DMS79 (cell line): Measurements from ENCODE around the gene TRIM8.

ENCODE experiments used
- DNase-seq: peaks from one replicate; lab custom pipeline; 2025; lab: John Stamatoyannopoulos, UW

TRIM8 gene

GRCh38 chr10:102633287-102633686 lies 11.0 kb upstream of the TRIM8 start:
- no peak for DNase-seq

GRCh38 chr10:102633848-102634247 lies 10.4 kb upstream of the TRIM8 start:
- no peak for DNase-seq

DNA sequence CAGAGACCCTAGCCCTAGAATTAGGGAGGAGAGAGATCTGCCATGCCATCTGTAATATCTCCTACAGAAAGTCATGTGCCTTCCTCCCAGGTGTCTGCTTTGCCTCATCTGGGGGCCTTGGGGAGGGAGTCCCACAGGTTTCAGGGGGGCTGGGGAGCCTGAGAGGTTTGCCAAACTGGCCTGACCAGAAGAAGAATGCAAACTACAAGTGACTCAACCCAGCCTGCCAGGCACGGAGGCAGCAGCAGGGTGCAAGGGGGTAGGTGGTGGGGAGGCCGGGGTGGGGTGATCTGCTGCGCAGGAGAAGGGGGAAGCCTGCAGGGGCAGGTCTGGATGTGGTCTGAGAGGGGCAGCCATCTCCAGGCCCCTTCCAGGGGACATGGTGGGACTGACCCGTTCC lies 9.6 kb upstream of the TRIM8 start:
- DNase-seq: no peak

- no peak for DNase-seq
Observed at GRCh38 chr10:102635377-102635776, 8.9 kb upstream of the TRIM8 start.

GRCh38 chr10:102639537-102639936 lies 4.7 kb upstream of the TRIM8 start:
- no peak for DNase-seq

DNA sequence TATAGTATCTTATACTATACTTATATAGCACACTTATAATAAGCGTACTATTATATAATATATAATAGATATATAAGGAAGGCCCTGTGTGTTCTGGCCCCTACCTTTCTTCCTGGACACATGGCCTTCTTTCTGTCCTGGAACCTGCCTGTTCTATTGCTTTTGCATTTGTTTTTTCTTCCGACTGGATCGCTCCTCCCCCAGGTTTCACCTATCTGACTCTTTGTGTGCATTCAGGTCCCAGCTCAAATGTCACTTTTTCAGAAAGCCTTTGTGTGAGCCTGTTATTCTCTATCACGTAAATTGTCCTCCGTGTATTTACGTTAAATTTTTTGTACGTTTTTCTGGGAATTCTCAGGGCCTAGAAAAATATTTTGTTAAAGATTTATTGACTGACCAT lies 2.9 kb upstream of the TRIM8 start:
- peak; percentile 49 for DNase-seq

GRCh38 chr10:102641880-102642735 lies 2.2 kb upstream of the TRIM8 start:
- DNase-seq: peak; percentile 86

DNA sequence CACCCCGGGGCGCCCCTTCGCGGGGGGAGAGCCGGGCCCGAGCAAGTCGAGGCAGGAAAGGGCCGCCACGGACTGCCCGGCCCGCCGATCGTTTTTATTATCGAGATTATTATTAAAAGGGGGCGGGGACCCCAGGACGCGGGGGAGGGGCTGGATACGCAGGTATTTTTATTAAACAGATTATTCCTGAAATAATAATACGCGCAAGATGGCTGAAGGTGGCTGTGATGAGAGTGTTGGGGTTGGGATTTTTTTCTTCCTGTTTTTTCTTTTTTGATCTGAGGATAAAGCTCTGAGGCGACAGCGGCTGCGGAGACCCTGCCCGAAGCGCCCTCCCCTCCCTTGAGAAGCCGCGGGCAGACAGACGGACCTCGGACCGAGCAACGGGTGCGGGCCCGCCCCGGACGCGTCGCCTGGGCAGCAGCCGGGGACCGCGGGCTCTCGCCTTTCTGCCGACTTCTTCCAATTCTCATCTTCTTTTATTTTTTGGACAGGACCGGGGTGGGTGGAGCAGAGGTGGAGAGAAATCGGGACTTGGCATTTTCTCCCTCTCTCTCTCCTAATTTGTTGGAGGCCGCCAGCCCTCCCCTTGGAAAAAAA lies 1.4 kb upstream of the TRIM8 start:
- DNase-seq: no peak

GRCh38 chr10:102643336-102644065 lies 778 bp upstream of the TRIM8 start:
- DNase-seq: no peak

- peak; percentile 17 for DNase-seq
Observed at GRCh38 chr10:102644646-102645387, 538 bp downstream of the TRIM8 start.

DNA sequence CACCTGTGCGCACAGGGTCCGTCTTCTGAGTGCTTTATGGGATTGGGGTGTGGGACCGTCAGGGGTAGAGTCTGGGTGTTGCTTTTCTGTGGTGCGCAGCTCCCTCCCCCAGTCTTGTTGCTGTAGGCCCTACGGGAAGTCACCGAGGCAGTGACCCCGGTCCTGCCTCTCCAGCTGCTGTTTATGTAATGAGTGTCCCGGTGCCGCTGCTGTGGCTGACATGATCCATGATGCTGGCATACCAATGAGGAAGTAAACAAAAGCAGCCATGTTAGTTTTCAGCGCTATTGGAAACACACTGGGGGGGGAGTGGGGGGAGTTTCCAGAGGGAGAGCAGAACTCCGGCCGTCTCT lies 1.1 kb downstream of the TRIM8 start:
- no peak for DNase-seq

- DNase-seq: no peak
Observed at GRCh38 chr10:102645741-102646609, 1.7 kb downstream of the TRIM8 start.

DNA sequence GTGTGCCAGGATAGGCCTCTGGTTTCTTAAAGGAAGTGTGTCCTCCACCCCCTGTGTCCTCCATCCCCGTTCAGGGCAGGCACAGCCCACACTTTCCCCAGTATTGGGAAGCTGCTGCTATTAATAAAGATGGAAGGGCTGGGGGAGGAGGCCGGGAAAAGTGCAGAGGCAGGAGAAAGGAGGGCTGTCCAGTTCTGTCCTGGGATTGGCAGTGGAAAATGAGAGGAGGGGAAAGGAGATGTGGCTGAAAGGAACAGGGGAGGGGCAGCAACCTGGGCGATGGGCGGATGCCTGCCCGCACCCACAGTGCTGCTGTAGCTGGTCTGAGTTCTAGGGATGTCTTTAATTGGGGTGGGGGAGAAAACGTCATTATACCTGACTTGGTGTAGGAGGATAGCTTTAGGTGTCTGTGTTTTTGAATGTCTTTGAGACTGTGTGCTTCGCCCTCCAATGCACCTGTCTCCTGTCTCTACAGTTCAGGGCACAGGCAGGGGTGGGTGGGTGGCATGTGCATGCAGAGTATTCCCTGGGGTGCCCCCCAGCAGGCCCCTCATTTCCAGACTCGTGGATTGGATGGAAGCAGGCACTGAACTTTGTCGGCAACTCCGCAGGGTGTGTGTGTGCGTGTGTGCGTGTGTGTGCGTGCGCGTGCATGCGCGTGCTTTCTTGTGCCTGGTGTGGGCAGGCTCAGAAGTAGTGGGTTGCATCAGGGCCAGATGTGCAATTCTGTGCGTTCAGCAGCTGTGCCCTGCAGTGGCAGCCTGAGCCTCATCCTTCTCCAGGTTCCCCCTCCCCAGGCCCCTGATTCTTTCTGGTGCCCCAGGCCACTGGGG lies 2.5 kb downstream of the TRIM8 start:
- DNase-seq: no peak

DNA sequence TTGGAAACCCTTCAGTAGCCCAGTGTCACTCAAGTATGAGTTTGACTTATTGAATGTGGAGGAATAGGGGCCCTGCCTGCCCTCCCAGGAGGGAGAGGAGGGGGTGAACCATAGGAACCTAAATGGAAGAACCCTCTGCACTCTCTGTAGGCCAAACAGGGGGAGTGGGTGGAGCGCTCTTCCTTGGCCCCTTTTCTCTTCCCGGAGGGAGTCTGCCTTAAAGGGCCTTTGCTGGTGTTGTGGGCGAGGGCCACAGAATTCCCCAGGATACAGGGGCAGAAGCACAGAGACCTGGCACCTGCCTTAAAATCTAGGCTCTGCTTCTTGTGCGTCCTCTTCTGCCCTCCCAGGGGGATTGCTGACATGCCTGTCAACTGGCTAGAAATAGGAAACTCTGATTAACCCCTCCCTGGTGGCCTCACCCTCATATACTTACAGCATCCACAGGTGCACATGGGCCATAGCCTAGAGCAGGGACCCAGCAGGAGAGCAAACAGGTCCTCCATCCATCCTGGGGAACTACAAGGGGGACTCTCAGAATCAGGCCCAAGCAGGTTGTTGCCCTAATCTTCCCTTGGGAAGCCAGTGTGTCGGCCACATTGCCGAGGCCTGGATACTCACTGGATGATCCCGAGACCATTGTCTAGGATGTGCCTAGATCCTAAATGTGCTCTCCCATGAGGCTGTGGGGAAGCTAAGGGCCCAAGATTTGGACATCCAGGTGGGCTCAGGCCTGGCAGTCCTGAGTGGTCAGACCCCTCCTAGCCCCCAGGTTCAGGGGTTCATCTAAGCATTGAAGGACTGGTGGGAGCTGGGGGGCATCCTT lies 3.4 kb downstream of the TRIM8 start:
- DNase-seq: no peak

DNA sequence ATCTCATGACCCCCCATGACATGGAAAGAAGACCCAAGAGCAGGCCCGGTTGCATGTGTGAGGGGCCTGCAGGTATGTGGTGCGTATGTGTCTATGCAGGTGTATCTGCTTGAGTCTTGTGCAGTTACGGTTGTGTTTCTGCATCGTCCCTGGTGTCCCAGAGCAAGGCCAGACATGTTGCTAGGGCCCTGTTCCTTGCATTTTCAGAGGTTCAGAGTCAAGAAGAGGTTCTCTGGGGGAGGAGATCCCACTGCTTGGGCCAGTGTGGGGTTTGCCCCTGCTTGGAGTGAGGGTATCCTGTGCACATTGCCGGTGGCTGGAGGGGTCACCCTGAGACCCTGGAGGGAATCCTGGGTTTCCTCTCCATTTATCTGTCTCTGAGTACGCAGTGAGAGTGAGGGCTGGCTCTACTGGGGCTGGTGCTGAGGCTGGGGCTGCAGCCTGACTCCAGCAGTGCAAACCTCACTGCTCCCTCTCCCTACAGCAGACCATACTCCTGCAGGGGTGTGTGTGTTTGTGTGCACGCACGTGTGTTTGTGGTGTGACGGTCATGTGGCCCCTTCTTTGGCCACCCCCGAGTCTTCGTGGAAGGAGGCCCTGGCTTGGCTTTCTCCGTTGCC lies 4.1 kb downstream of the TRIM8 start:
- DNase-seq: no peak

DNA sequence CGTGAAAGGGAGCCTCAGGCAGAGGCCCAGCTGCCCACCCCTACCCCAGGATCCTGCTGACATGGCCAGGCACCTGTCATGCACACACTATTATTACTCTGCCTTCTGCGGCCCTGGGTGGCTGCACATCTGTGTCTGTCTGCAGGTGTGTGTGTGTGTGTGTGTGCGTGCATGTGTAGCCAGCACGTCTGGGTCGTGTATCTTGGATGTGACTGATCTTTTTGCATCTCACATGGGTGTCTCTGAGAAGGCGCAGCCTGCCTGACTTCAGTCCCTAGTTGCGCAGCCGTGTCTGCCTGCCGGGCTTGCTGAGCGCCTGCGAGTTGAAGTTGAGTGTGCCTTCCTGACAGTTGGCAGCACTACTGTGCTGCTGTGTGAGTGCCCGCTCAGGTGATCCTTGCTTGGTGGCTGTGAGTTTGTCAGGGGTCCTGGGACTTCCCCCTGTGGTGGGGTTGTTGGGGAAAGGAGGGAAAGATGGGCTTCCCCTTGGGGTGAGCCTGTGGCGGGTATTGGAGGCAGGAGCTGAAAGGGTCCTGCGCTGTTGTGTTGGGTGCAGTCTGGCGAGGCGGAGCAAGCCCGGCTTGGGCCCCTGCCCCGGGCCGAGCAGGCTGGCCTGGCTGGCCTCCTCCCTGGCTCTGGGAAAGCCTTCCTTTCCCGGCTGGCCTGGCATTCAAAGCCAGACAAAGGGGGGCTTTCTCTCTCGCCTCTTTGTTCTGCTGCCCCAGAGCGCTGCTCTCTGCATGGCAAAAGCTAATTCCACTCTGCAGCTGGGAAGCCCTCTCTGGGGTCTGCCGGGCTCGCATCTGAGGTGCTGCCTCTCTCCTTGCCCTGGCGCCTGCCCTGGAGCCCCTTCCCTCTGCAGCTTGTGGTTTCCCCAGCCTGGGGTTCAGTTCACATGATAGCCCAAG lies 4.9 kb downstream of the TRIM8 start:
- DNase-seq: no peak

GRCh38 chr10:102649797-102650654 lies 5.7 kb downstream of the TRIM8 start:
- no peak for DNase-seq
